Measurements from ENCODE around the gene CDC14B.

CDC14B gene

GRCh38 chr9:96509026-96509425 is 110.6 kb downstream of the CDC14B start:
- no peaks in the 10 kb centered on the region for H3K79me2 ChIP-seq (ENCODE audit: insufficient read depth, low read length)
- DNase-seq (no peak), ATAC-seq (ENCODE audit: insufficient read depth, low read depth) (no peak)
- H3K36me3 ChIP-seq (ENCODE audit: insufficient read depth, low read length) = no peaks in the 10 kb centered on the region
- H3K4me2 ChIP-seq (ENCODE audit: insufficient read depth, low read length) = no peak overlapping the region
- TF ChIP-seq CTCF (IDR thresholded peaks at IDR 0.05; ENCODE audit: borderline replicate concordance, extremely low read depth, low read length, poor library complexity, severe bottlenecking) = no peak
- TF ChIP-seq EZH2 (IDR thresholded peaks at IDR 0.05; ENCODE audit: borderline replicate concordance, low read depth, low read length, severe bottlenecking) = no peak
- H3K27ac ChIP-seq (ENCODE audit: low read length) = no peak overlapping the region
- H2AFZ ChIP-seq (ENCODE audit: low read depth, low read length) = no peak overlapping the region
- no peaks in the 10 kb centered on the region for H3K4me1 ChIP-seq (ENCODE audit: insufficient read depth, low read length)
- no peaks in the 10 kb centered on the region for H3K27me3 ChIP-seq (ENCODE audit: insufficient read depth, low read length, poor library complexity)
- H3K9me3 ChIP-seq (ENCODE audit: insufficient read depth, low read length, severe bottlenecking) = no peaks in the 10 kb centered on the region
- no peaks in the 10 kb centered on the region for H4K20me1 ChIP-seq (ENCODE audit: insufficient read depth, low read length)
- H3K4me3 ChIP-seq (ENCODE audit: low read depth in 1 of 2, low read length in 2 of 2) = no peak overlapping the region
- no peak overlapping the region for H3K9ac ChIP-seq (ENCODE audit: low read depth, low read length)

- TF ChIP-seq CTCF (IDR thresholded peaks at IDR 0.05; ENCODE audit: borderline replicate concordance, extremely low read depth, low read length, poor library complexity, severe bottlenecking) = no peak
- no peak for TF ChIP-seq EZH2 (IDR thresholded peaks at IDR 0.05; ENCODE audit: borderline replicate concordance, low read depth, low read length, severe bottlenecking)
- no peaks in the 10 kb centered on the region for H3K4me1 ChIP-seq (ENCODE audit: insufficient read depth, low read length)
- H2AFZ ChIP-seq (ENCODE audit: low read depth, low read length) = no peak overlapping the region
- DNase-seq (no peak), ATAC-seq (ENCODE audit: insufficient read depth, low read depth) (no peak)
- H3K36me3 ChIP-seq (ENCODE audit: insufficient read depth, low read length) = no peaks in the 10 kb centered on the region
- H3K27ac ChIP-seq (ENCODE audit: low read length) = no peak overlapping the region
- no peak overlapping the region for H3K4me3 ChIP-seq (ENCODE audit: low read depth in 1 of 2, low read length in 2 of 2)
- H3K79me2 ChIP-seq (ENCODE audit: insufficient read depth, low read length) = no peaks in the 10 kb centered on the region
- H3K9ac ChIP-seq (ENCODE audit: low read depth, low read length) = no peak overlapping the region
- H3K27me3 ChIP-seq (ENCODE audit: insufficient read depth, low read length, poor library complexity) = no peaks in the 10 kb centered on the region
- H3K4me2 ChIP-seq (ENCODE audit: insufficient read depth, low read length) = no peak overlapping the region
- H3K9me3 ChIP-seq (ENCODE audit: insufficient read depth, low read length, severe bottlenecking) = no peaks in the 10 kb centered on the region
- no peaks in the 10 kb centered on the region for H4K20me1 ChIP-seq (ENCODE audit: insufficient read depth, low read length)
Observed at GRCh38 chr9:96508227-96508940, 111.3 kb downstream of the CDC14B start.

GRCh38 chr9:96505316-96505991 is 114.2 kb downstream of the CDC14B start:
- Histone ChIP-seq H3K4me2 (ENCODE audit: insufficient read depth, low read length) (no peak overlapping the region), H3K4me3 (ENCODE audit: low read depth in 1 of 2, low read length in 2 of 2) (no peak overlapping the region), H3K79me2 (ENCODE audit: insufficient read depth, low read length) (no peaks in the 10 kb centered on the region), H3K36me3 (ENCODE audit: insufficient read depth, low read length) (no peaks in the 10 kb centered on the region), H2AFZ (ENCODE audit: low read depth, low read length) (no peak overlapping the region), H3K27me3 (ENCODE audit: insufficient read depth, low read length, poor library complexity) (no peaks in the 10 kb centered on the region), H3K4me1 (ENCODE audit: insufficient read depth, low read length) (no peaks in the 10 kb centered on the region), H3K9me3 (ENCODE audit: insufficient read depth, low read length, severe bottlenecking) (no peaks in the 10 kb centered on the region), H3K27ac (ENCODE audit: low read length) (no peak overlapping the region), H3K9ac (ENCODE audit: low read depth, low read length) (no peak overlapping the region), H4K20me1 (ENCODE audit: insufficient read depth, low read length) (no peaks in the 10 kb centered on the region)
- ATAC-seq (ENCODE audit: insufficient read depth, low read depth) (no peak), DNase-seq (no peak)
- TF ChIP-seq EZH2 (IDR thresholded peaks at IDR 0.05; ENCODE audit: borderline replicate concordance, low read depth, low read length, severe bottlenecking) = no peak
- no peak for TF ChIP-seq CTCF (IDR thresholded peaks at IDR 0.05; ENCODE audit: borderline replicate concordance, extremely low read depth, low read length, poor library complexity, severe bottlenecking)
